D721Med (cell line): ENCODE measurements around the gene CHST15.

ENCODE experiments used
- DNase-seq: peaks from one replicate; pipeline ENCODE4 v3.0.0; 2011; ENCODE audit warnings: low spot score; ENCODE audit not compliant: insufficient read length
- FAIRE-seq: peaks from 2 replicates; lab custom pipeline; 2011; peaks lifted over from hg19 to GRCh38; lab: Jason Lieb, UNC
- TF ChIP-seq, protein P1 (sequence below): IDR thresholded peaks from 2 replicates; pipeline ENCODE4 v1.5.1; 2012; ENCODE audit warnings: mild to moderate bottlenecking, control low read depth; ENCODE audit not compliant: insufficient read depth; ENCODE audit errors: missing control alignments

The CHST15 gene

DNA sequence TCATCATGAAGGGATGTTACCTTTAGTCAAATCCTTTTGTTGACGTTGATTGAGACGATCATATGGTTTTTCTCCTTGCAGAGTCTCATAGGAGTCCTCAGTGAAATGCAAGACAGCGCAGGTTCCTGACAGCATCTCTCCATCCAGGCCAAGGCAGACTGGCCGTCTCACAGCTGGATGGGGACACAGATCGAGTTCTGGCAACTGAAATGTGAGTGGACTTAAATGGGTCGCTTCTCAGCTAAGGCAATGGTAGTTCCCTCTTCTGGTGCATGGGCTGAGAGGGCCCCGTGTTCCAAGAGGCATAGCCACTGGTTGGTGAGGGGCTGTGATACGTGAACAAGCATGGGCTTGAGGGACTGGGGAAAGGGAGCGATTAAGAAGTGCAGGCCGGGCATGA lies 102.5 kb downstream of the CHST15 start:
- DNase-seq = no peak
- no peak for FAIRE-seq
- TF ChIP-seq, protein P1, sequence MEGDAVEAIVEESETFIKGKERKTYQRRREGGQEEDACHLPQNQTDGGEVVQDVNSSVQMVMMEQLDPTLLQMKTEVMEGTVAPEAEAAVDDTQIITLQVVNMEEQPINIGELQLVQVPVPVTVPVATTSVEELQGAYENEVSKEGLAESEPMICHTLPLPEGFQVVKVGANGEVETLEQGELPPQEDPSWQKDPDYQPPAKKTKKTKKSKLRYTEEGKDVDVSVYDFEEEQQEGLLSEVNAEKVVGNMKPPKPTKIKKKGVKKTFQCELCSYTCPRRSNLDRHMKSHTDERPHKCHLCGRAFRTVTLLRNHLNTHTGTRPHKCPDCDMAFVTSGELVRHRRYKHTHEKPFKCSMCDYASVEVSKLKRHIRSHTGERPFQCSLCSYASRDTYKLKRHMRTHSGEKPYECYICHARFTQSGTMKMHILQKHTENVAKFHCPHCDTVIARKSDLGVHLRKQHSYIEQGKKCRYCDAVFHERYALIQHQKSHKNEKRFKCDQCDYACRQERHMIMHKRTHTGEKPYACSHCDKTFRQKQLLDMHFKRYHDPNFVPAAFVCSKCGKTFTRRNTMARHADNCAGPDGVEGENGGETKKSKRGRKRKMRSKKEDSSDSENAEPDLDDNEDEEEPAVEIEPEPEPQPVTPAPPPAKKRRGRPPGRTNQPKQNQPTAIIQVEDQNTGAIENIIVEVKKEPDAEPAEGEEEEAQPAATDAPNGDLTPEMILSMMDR = no peak

DNA sequence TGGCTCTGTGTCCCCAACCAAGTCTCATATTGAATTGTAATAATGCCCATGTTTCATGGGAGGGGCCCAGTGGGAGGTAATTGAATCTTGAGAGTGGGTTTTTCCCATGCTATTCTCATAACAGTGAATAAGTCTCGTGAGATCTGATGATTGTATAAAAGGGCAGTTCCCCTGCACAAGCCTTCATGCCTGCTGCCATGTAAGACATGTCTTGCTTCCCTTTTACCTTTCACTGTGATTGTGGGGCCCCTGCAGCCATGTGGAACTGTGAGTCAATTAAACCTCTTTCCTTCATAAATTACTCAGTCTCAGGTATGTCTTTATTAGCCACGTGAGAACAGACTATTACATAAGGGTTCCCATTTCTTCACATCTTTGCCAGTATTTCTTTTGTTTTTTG lies 104.7 kb downstream of the CHST15 start:
- DNase-seq (no peak), FAIRE-seq (no peak)
- TF ChIP-seq, protein P1 = no peak

- TF ChIP-seq, protein P1 = no peak
- DNase-seq = no peak
- no peak for FAIRE-seq
Measured at GRCh38 chr10:123986736-123987135, 106.7 kb downstream of the CHST15 start.

DNA sequence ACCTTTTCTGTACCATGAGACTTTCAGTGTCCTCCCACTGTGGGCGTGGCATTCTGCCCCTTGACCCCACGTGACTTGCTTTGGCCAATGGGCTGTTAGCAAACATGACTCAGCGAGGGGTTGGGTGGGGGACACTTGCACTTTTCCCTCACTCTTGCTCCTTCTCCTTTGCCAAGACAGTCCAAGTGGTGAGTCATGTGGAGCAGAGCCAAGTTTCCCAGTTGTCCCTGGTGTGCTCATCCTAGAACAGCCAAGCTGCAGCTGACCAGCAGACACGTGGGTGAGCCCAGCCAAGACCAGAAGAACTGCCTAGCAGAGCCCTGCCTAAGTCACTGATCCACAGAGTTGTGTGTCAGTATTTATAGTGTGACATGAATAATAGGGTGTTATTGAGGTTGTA lies 119.0 kb downstream of the CHST15 start:
- FAIRE-seq = no peak
- DNase-seq = no peak
- TF ChIP-seq, protein P1 = no peak

DNA sequence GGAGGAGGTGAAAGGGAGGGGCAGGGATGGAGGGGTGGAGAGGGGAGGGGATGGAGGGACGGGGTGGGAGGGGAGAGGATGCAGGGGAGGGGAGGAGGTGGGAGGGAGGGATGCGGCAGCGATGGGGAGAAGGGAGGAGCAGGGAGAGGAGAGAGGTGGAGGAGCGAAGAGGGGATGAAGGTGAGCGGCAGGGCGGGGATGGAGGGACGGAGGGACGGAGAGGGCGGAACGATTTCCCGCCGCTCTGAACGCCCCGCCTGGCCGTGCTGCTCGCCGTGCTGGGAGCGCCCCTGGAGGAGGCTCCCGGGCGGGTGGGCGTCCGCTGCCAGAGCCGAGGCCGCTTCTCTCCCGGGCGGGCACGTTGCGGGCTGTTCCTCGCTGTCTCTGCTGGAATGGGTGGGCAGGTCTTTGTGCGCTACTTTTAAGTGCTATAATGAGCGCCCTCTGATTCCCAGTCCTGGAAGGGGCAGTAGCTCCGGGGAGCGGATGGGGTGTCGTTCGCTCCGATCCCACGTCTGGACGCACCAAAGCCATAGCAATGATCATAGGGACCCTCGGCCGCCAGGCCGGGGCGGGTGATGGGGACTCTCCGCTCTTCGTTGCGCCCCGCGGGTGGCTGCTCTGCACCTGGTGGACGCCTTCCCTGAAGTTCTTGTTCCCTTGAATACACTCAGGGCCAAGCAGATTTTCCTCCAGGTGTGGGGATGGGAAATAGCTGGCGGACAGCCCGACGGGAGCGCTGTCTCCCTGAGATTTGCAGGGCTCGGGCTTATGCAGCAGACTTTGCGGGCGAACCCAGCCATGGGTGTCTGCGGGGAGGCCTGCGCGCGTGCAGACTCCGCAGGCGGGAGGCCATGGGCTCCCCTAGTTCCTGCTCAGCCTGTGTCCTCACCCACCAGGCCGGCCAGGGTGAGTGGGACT lies 120.7 kb downstream of the CHST15 start:
- no peak for FAIRE-seq
- no peak for DNase-seq
- TF ChIP-seq, protein P1 = no peak

DNA sequence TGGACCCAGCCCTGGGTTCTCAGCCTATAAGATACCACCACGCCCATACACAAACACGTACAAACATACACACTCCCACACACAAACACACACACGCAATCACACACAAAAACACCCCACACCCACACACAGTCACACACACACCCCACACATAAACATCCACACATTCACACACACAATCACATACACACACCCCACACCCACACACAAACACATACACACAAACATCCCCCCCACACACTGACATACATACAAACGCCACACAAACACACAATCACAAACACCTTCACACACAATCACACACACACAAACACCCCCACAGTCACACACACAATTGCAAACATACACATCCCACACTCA lies 122.5 kb downstream of the CHST15 start:
- DNase-seq = no peak
- FAIRE-seq = no peak

More for the DNA sequence above, 122.5 kb downstream of the CHST15 start:
- TF ChIP-seq, protein P1 = no peak
